GM18868 (cell line): ENCODE data around the gene C1QTNF1.

ENCODE experiments used
- ATAC-seq: cut with Tn5 transposase; IDR thresholded peaks from one replicate; pipeline ENCODE4 v1.9.1; 2021; ENCODE audit warnings: mild to moderate bottlenecking, moderate library complexity; ENCODE audit not compliant: unreplicated experiment

The C1QTNF1 gene

DNA sequence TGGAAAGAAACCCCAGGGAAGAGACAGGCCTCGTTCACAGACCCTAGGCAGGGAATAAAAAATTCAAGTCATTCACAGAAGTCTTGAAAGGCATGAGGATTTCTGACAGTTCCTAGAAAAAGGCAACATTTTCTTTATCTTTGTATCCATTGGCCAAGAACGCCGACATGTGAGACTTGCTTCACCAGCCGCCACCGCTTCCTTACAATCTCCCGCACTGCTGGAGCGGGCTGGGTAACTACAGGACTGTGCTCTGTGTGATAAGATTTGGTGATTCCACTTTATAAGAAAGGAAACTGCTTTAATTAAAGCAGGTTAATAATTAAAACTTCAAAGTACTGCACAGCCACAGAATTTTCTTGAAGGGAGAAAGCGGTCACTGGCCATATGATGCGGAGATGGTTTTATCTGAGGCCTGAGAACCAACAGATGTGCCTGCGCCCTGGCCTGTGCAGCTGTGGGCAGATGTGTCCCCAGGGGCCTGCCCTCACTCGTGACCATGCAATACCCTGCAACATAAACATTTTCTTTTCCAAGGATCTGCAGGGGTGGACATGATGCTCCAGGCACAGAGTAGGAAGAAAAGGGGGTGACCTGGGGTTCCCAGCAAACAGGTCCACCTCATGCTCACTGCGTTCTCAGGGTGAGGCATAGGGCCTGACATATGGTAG lies 31.3 kb upstream of the C1QTNF1 start:
- no peak for ATAC-seq

DNA sequence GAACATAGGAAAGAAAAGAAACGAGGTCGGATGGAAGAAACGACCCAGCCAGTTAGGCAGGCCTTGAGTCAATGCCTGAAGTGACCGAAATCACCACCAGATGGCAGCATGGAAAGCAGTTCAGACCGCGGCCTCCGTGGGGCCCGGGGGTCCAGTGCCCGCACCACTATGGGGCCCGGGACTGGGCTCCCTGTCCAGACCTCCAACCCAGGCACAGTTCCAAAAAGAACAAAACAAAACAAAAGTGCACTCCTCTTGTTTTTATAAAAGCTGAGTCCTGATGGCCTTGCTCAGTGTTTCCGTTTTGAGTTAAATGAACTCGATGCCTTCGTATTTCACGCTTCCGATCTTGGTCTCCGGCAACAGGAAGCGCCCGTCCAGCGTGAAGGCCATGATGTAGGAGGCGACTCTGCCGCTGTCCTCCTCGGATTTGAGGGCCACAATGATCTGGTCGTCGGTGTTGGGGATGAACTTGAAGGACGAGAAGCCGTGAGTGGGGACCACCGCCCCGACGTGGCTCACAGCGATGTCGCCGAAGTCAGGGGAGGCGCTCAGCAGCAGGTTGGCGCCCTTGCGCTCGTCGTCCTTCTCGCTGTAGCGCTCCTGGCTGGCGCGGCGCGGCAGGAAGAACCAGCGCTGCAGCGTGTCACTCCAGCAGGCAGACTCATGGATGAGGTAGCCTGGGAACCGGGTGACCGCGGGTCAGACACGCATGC lies 30.6 kb upstream of the C1QTNF1 start:
- no peak for ATAC-seq

DNA sequence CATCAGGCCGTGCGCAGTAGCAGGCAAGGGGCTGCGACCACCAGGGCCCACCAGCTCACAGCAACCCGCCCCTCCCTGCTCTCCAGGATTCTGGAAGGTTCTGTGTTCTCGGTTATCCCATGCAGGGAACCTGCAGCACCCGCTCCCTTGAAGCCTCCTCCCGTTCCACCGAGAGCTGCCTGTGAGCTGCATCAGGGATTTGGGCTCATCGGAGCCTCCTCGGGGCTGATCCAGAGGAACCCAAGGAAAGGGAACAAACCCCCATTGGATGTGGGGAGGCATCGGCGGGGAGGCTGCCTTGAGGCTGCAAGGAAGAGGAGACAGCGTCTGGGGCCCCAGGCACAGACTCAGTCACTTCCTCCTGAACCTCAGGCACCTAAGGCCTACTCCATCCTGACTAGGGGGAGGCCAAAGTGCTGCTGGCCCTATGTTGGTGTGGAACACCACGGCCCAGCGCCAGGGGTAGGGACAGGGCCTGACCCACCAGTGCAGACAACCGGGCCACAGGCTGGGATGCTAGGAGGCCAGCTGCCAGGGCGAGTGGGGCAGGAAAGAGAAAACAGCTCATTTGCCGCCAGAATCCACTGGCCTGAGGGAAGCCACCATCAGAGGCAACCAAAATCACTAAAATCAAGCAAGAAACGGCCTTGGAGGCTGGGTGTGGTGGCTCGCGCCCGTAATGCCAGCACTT lies 29.8 kb upstream of the C1QTNF1 start:
- ATAC-seq: no peak

DNA sequence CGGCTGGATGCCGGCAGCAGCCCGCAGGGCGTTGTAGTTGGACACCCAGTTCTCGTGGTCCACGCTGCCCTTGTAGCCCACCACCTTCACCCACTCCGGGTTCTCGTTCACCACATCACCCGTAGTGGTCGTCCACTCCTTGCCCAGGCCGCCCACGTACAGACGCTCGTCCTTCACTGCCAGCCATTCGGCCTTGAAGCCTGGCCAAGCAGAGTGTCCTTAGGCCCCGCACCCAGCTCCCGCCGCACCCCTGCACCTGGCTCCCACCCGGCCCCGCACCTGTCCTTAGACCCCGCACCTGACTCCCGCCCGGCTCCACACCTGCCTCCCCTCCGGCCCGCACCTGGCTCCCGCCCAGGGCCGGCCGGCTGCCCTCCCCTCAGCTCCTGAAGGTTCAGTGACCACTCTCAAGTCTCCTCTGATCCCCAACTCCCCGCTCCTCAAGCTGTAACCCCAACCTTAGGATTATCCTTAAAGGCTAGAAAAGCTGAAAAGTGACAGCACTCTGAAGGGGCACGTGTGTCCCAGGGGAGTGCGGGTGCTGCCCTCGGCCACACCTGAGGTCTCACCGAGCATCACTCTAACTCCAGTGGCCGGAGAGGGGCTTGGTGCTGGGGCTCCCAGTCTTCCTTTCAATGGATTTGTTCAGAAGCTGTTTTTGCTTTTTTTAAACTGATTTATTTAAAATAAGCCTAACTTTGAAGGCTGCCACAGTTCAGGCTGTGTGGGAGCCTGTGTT lies 28.8 kb upstream of the C1QTNF1 start:
- no peak for ATAC-seq

DNA sequence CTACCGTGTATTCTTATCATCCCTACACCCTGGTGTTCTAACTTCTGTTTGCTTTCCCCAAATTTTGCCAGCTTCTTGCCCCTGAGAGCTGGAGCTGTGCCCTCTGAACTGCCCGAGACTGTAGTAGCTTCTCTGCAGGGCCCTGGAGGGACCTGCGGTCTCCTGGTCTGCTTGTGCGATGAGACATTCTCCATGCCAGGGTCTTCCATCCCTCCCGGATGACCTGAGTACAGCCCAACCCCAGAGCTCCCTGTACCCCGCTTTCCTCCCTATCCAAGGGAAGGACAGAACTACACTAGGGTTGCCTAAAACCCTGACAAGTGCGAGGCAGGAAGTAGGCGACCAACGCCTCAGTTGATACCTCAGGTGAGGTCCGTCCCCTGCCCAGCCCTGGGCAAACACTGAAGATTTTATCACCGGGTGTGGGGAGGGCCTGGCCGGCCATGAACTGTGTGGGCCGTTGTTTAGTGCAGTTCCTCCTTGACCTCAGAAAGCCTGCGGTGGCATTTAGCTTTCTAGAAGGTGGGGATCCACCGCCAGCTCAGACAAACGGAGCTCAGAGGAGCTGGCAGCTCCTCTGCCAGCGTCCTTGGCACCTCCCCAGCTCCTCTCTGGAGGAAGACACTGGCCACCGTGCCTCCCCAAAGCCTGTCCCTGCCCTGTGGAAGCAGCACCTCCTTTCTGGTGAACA lies 28.1 kb upstream of the C1QTNF1 start:
- no peak for ATAC-seq

DNA sequence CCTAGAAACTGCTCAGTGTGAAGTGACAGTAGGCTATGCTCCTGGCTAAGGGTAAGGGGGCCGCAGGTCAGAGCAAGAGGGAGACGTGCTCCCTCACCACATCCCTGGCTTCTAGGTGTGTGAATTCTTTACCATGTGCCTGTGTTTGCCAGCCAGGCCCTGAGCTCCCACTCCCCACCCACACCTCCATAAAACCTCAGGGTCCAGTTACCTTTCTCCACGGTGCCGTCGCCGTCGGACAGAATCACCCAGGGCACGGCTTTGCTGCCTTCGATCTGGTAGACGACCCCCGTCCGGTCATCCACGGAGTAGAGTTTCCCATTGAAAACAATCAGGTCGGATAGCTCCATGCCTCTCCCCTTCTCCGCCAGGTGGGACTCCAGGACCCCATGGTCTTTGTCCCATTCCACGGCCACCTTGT lies 27.2 kb upstream of the C1QTNF1 start:
- no peak for ATAC-seq

DNA sequence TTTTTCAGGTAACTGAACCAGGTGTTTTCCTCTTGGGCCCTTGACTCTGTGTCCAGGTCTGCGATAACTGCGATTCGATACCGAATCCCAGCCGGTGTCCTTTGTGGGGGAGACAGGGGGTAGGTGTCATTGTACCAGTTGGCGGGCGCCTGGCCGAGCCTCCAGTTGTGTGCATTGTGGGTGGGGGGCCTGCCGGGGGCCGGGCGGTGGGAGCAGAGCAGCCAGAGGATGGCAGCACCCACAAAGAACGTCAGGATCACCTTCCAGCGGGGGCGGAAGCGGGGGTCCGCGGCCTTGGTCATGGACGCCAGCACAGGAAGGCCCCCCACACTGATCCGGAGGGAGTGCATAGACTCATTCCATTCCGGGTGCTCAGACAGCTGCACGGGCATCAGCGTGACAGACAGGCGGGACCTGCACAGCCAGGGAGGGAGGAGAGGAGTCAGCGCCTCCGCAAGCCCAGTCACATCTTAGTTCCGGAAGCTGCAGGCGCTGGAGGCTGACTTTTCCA lies 26.7 kb upstream of the C1QTNF1 start:
- ATAC-seq: no peak

DNA sequence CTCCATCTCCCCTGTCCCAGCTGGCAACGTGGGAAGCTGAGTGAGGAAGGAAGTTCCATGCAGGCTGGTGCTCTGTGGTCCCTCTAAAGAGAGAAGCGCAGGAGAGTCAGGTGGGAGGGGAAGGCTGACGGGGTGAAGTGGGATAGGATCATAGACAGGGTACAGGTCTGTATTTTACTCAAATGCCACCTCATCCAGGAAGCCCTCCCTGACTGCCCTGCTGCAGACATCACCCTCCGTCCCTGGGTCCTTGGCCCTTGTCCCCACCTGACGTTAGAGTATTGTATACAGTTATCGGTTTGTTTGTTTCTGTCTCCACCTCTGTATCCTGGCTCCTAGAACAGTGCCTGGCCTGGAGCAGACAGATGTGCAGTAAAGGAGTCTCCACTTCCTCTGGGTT lies 26.1 kb upstream of the C1QTNF1 start:
- ATAC-seq: no peak

DNA sequence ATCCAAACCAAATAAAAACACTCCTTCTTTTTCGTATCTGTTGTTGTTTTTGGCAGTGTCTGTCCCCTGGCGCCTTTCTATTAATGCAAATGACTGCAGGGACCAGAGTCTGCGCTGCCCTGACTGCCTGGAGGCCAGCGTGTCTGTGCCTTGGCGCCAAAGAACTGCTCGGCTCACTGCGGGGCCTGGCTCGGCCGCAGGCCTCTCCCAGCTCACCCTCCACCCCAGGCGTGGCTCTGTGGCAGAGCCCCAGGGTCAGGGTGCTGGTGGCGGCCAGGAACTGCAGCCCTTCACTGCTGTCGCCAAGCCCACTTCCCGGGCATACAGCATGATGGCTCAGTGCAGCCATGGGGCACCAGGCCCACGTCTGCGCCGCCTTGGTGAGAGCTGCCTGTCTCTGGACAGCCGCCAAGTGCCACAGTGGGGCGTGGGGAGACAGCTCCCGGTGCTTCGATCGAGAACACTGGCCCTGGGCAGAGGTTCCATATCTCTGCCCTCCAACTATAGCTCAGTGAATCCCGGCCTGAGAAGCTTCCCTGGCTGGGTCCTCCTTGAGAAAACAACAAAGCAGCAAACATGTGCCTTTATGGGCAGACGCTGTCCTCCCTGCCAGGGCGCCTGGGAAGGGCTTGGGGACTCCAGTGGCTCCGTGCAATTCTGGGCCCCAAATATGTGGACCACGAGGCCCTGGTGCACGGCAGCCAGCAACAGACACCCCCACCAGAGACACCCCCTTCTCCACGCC lies 25.5 kb upstream of the C1QTNF1 start:
- no peak for ATAC-seq

DNA sequence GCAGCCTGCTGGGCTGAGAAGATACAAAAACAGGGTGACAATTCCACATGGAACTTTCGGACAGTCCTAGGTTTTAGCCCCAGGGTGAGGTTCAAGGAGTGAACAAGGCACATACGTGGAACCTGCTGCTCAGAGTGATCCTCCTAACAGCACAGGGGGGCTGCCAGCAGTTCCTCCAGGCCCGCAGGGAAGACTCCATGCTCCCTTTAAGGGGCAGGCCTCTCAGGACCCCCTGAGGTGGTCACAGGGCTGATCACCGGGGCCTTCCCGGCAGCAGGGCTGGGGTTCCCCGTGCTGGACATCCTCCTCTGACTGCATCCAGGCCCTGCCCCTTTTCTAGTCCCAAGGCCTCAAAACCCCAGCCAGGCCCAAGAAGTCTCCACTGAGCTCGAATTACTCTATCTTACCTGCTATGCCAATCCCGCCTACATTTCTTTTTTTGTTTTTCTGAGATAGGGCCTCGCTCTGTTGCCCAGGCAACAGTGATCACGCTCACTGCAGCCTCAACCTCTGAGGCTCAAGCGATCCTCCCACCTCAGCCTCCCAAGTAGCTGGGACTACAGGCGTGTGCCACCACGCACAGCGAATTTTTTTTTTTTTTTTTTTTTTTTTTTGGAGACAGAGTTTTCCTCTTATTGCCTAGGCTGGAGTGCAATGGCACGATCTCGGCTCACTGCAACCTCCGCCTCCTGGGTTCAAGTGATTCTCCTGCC lies 24.8 kb upstream of the C1QTNF1 start:
- no peak for ATAC-seq

DNA sequence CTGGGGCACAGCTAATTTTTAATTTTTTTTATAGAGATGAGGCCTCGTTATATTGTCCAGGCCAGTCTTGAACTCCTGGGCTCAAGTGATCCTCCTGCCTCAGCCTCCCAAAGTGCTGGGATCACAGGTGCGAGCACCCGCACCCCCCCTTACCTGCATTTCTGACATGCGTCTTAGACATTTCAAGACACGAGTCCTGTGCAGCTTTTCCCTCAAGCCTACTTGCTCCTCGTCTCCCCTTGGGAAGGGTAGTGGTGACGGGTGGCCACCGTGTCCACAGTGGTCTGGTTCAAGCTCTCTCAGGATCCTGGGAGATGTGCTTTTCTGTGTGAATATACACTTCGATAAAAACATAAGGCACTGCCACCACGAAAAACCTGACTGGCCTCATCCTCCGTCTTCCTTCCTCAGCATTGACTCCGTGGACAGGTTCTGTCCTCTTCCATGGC lies 24.0 kb upstream of the C1QTNF1 start:
- no peak for ATAC-seq

DNA sequence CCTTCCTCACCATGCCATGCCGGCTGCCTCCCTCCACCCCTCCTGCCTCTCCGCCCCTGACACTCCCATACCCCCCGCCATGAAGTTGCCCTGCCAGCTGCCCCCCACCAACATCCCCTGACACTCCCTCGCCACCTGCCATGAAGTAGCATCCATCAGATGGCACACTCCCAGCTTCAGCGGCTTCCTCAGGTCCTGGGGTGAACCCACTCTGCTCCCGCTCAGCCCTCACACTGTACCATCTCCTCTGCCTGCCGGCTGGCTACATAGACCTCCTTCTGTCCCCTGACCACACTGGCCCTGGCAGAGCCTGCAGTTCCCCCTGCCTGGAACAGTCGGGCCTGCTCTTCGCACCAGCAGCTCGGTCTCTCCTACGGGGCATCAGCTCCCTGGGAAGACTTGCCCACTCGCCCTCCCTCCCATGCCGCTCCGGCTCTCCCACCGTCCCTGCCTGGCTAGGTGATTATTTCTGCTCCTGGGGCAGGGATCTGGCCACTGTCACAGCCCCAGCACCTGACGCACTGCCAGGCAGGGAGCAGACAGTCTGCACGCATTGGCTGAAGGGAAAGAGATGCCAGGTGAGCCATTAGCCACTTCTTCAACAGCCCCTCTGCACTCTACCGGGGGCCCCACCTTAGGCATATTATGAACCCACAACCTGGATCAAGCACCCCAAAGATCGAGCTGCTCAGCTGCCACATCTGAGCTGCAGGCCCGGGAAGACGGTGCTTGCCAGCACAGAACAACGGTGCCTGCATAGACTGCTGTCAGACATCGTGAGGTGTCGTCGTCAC lies 23.4 kb upstream of the C1QTNF1 start:
- ATAC-seq: no peak

DNA sequence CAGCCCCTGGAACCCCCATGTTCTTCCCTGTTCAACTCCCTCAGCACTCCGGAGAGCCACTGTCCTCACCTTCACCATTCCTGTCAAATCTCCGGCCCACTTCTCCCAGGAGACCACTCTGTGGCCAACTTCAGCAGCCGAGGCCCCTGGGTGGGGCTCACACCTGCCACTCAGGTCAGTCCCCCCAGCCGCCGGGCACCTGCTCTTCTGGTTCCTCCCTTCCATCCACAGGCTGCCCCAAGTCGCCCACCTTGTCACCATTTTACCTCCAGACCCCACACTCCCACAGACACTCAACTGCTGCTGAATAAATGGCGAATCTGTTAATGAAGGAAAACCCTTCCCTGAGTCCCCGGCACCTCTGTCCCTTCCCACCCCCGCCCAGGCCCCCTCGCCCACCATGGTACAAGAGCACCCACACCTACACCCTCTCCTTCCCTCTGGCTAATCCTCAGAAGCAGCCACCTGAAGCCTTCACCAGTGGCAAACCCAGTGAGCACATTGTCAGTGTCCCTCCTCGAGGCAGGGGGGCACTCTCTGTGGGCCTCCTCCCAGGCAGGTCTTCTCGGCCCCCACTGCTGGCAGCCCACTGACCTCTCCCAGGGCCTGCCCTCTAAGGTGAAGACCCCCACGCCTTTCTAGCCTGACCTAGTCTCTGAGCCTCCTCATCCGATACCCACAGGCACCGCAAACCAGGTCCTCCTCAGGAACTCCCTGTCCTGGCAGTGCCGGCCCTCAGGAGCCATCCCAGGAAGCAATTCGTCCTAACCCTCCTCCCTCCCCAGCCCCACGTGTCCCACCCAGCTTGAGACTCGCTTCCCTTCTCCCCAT lies 22.6 kb upstream of the C1QTNF1 start:
- no peak for ATAC-seq

DNA sequence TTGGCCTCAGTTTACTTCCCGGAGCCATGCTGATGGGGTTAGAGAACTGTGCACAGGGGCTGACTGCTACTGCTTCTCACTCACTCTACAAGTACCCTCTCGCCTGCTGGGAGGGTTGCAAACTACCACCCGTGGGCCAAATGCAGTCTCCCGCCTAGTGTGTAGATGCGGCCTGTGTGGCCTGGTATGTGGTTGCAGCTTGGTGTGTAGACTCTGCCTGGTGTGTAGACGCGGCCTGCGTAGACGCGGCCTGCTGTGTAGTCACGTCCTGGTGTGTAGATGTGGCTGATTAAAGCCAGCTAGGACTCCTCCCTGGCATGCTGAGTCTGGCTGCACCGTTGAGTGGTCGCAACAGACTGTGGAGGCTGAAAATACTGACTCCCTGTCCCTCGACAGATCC lies 21.7 kb upstream of the C1QTNF1 start:
- no peak for ATAC-seq

DNA sequence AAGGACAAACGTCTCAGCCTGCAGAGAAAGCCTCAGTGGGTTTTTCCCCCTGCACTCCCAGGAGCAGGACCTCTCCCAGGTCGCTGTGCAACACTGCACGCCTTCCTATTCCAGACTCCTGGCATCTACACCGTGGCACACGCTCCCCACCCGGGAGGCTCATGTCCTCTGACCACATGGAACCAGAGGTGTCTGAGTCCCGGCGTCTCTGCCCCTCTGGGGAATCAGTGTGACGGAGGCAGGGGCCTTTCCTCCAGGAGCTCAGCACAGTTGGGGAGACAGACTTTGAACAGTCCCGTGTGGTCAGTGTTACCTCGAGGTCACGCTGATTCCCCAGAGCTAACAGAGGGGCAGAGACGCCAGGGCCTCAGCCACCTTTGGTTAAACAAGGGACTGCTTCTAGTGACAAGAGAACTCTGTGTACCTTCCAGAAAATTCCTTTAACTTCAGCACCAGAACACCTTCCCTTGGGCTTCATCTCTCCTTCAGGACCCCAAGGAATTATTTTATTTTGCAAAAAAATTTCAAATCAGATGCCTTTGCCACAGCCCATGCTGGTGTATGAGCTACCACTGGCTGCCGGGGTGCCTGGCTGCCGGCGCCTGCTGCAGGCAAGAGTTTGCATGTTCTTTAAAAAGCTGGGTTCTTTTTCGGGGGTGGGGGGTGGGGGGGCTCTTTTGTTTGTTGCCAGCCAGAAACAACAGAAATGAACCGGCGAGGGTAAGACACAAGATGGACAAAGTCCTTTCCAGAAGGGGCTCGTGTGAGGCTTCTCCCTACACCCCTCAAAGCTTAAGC lies 21.0 kb upstream of the C1QTNF1 start:
- no peak for ATAC-seq

DNA sequence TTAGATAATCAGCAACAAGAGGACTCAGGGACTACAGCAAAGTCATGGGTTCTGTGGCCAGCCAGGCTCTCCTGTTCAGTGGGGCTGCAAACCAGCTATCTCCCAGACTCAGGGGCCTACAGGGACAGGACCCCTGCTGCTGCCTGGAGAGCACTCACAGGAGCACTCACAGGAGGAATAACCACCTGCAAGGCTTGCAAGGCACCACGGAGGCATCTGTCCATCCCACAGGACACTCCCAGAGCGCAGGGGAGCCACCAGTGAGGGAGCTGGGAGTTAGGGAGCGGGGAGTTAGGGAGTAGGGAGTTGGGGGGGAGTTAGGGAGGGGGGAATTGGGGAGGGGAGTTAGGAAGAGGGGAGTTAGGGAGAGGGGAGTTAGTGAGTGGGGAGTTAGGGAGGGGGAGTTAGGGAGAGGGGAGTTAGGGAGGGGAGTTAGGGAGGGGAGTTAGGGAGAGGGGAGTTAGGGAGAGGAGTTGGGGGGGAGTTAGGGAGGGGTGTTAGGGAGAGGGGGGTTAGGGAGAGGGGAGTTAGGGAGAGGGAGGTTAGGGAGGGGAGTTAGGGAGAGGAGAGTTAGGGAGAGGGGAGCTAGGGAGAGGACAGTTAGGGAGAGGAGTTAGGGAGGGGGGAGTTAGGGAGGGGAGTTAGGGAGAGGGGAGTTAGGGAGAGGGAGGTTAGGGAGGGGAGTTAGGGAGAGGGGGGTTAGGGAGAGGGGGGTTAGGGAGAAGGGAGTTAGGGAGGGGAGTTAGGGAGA lies 20.1 kb upstream of the C1QTNF1 start:
- ATAC-seq: no peak
